Activated CD8-positive, alpha-beta memory T cell treated with anti-CD3 and anti-CD28 coated beads for 48 hours (primary cell): ENCODE measurements around the gene SYNGR3.

ENCODE experiments used
- DNase-seq, 3 experiments: peaks; one replicate each; pipeline ENCODE4 v3.0.0-alpha.2; 2020; ENCODE audit warnings: low read depth in 2 of 3, low spot score in 2 of 3

Gene SYNGR3

DNA sequence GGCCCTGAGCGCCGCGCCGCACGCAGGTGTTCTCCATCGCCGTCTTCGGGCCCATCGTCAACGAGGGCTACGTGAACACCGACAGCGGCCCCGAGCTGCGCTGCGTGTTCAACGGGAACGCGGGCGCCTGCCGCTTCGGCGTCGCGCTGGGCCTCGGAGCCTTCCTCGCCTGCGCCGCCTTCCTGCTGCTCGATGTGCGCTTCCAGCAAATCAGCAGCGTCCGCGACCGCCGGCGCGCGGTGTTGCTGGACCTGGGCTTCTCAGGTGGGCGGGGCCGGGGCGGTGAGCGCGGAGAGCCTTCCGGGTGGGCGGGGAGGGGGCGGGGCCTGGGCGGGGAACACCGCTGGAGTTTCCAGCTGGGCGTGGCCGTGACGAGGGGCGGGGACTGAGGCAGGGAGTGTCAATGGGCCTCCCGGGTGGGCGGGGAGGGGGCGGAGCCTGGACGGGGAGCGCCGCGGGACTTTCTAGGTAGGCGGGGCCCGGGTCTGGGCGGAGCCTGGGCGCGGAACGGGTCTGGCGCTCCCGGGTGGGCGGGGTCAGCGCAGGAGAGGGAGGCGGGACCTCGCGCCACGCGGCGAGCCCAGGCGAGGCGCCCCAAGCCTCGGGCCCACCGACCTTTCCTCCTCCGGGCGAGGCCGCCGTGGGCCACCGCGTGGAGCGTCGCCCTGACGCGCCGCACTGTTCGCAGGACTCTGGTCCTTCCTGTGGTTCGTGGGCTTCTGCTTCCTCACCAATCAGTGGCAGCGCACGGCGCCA is 2.4 kb downstream of the SYNGR3 start:
- peak; percentile 92 to 98 (median 93) for DNase-seq

- no peak for DNase-seq
Observed at GRCh38 chr16:1992704-1993317, 3.0 kb downstream of the SYNGR3 start.

- no peak for DNase-seq
Observed at GRCh38 chr16:1993731-1994131, 4.0 kb downstream of the SYNGR3 start.

- DNase-seq = no peak
Observed at GRCh38 chr16:1997494-1998359, 8.0 kb downstream of the SYNGR3 start.

DNA sequence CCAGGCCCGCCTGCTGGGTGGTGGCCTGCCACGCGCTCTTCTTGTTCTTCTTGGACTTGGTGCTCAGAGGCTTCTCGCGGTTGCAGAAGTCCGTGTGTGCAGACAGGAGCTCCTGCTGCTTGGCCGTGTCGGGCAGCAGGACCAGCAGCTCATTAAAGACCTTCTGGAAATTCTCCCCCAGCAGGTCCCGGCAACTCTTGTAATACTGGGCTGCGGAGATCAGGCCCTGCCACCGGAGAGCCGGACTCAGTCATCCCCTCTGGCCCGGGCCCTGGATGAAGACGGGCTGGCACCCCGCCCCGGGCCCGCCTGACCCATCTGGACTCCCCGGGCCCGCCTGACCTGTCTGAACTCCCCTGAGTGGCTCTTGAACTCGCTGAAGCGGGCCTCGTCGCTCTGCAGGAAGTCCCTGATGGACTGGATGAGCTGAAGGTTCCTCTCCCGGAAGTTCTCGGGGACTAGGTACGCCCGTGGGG is 8.6 kb downstream of the SYNGR3 start:
- DNase-seq = no peak

DNA sequence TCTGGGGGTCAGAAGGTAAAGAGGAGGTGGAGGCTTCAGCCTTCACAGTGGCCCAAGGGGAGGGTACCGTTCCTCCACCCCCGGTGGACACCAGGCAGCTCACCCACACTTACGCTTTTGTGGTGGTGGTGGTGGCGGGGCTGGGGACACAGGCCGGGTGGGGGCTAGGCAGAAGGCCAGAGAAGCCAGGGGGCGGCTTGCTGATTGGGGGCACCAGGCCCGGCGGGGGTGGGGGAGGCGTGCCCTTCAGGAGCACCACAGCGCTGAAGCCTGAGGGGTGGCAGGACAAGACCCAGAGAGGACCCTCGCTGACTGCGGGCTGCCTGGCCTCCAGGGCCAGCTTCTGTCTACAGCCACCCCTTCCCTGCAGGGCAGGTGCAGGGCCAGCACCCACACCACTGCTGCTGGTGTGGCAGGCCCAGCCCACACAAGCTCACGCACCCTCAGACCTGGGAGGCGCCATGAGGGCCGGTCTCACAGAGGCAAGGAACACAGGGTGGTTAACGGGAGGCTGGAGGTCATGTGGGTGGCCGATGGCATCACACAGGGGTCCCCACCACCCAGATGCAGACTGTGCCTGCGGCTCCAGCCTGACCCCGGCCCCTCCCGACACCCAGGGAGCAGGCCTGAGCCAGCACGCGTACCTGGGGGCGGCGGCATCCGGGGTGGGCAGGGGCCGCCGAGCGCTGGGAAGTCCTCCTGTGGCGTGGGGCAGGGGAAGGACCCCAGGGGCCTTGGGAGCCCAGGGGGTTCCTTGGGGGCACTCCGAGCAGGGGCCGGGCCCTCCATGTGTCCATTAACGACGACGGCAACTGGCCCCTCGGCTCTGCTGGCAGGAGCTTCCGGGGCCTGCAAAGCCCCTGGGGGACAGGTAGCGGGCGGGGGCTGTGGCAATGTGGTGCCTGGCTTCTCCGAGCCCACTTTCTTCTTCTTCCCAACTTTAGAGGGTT is 9.4 kb downstream of the SYNGR3 start:
- DNase-seq = no peak

GRCh38 chr16:1999866-2000514 is 10.2 kb downstream of the SYNGR3 start:
- no peak for DNase-seq

GRCh38 chr16:2001035-2001434 is 11.3 kb downstream of the SYNGR3 start:
- DNase-seq = no peak

GRCh38 chr16:2001456-2002355 is 11.9 kb downstream of the SYNGR3 start:
- DNase-seq = no peak

- no peak for DNase-seq
Observed at GRCh38 chr16:2002406-2003230, 12.8 kb downstream of the SYNGR3 start.

- DNase-seq = no peak
Observed at GRCh38 chr16:2003231-2003826, 13.6 kb downstream of the SYNGR3 start.

GRCh38 chr16:2003827-2004641 is 14.3 kb downstream of the SYNGR3 start:
- peak; percentile 68 to 87 (median 82) for DNase-seq

GRCh38 chr16:2004795-2005517 is 15.2 kb downstream of the SYNGR3 start:
- no peak for DNase-seq

GRCh38 chr16:2005646-2006045 is 15.9 kb downstream of the SYNGR3 start:
- no peak for DNase-seq

- no peak for DNase-seq
Observed at GRCh38 chr16:2006317-2006716, 16.5 kb downstream of the SYNGR3 start.

DNA sequence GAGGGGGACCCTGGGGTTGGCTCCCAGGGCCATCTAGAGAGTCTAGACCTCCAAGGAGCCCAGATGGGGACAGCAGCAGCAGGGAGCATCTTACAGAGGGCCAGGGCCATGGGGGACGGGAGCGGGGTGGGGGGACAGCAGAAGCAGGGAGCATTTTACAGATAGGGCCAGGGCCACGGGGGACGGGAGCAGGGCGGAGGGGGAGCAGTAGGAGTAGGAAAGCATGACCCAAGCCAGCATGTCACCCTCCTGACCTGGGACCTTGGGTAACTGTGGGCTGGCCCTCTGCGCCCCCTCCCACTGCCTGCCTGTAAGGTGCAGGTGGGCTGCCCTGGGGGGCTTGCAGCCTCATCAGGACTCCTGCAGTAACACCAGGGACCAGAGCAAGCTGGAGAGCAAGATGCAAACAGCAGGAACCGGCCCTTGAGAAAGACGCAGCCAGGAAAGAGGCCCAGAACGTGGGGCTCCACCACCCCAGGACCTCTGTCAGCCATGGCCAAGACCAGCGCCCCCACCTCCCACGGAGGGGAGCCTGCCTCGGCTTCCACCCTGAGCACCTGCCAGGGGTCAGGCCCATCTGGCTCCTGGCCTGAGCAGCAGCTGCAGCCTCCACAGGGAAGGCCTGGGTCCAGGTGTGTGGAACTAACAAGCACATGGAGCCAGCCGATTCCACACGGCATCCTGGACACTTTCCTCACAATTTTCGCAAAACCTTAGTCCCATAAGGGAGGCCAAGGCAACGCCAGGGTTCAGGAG is 17.5 kb downstream of the SYNGR3 start:
- DNase-seq = no peak
